CD4-positive, CD25-positive, alpha-beta regulatory T cell (primary cell): ENCODE measurements around the gene RPL28. TPM values are rescaled to one million over a fixed set of nuclear protein-coding genes. Genes with fewer than 3 reads are reported as not detected.
A peak's percentile ranks its signal among the peaks of the same experiment; 100 is the strongest.

ENCODE experiments used
- ATAC-seq, 2 donors: fragments of 150-1000 bp; cut with Tn5 transposase; one replicate each; pipeline ENCODE4 v1.10.0; 2021; ENCODE audit warnings: low read depth in 2 of 2, moderate number of reproducible peaks in 2 of 2, moderate library complexity in 1 of 2
- DNase-seq, 3 donors: peaks; one replicate each; pipeline versions ENCODE4 v3.0.0 to v3.0.0-alpha.2; 2012 to 2022; ENCODE audit warnings: mixed read lengths in 1 of 3
- H3K27ac ChIP-seq: one replicate; pipeline ENCODE4 v1.7.0; 2013; ENCODE audit warnings: mild to moderate bottlenecking, low read length; ENCODE audit not compliant: insufficient read depth, poor library complexity, severe bottlenecking
- H3K27me3 ChIP-seq: one replicate; pipeline ENCODE4 v1.7.0; 2013; ENCODE audit warnings: low read length; ENCODE audit not compliant: control insufficient read depth, insufficient read depth
- H3K36me3 ChIP-seq: one replicate; pipeline ENCODE4 v1.7.0; 2013; ENCODE audit warnings: mild to moderate bottlenecking, low read length, moderate library complexity; ENCODE audit not compliant: control insufficient read depth, insufficient read depth
- H3K4me1 ChIP-seq: 2 replicates; pipeline ENCODE4 v1.7.0; 2013; ENCODE audit warnings: mild to moderate bottlenecking, low read length; ENCODE audit not compliant: insufficient read depth, control insufficient read depth, poor library complexity, severe bottlenecking
- H3K4me3 ChIP-seq: one replicate; pipeline ENCODE4 v1.7.0; 2013; ENCODE audit warnings: low read depth, mild to moderate bottlenecking, low read length, moderate library complexity
- H3K9me3 ChIP-seq, 2 experiments: 1 replicate in 1 of 2; 2 replicates in 1 of 2; pipeline ENCODE4 v1.7.0; 2013; ENCODE audit warnings: low read length in 2 of 2, mild to moderate bottlenecking in 1 of 2, moderate library complexity in 1 of 2; ENCODE audit not compliant: control insufficient read depth in 2 of 2
- H3K27ac Mint-ChIP-seq, 3 donors: one replicate each; pipeline ENCODE4 v1.8.0; 2020 to 2022; ENCODE audit warnings: mild to moderate bottlenecking in 3 of 3, mixed read lengths in 3 of 3, moderate library complexity in 2 of 3
- H3K27me3 Mint-ChIP-seq: one replicate; pipeline ENCODE4 v1.8.0; 2022; ENCODE audit warnings: mild to moderate bottlenecking, mixed read lengths
- H3K36me3 Mint-ChIP-seq: one replicate; pipeline ENCODE4 v1.8.0; 2020; ENCODE audit warnings: mixed read lengths
- H3K4me1 Mint-ChIP-seq, 4 donors: one replicate each; pipeline ENCODE4 v1.8.0; 2020 to 2022; ENCODE audit warnings: mixed read lengths in 4 of 4, mild to moderate bottlenecking in 1 of 4
- H3K4me3 Mint-ChIP-seq, 4 donors: one replicate each; pipeline ENCODE4 v1.8.0; 2020 to 2022; ENCODE audit warnings: mild to moderate bottlenecking in 4 of 4, mixed read lengths in 4 of 4, moderate library complexity in 3 of 4
- H3K9me3 Mint-ChIP-seq, 7 donors: one replicate each; pipeline ENCODE4 v1.8.0; 2020 to 2022; ENCODE audit warnings: mixed read lengths in 7 of 7, mild to moderate bottlenecking in 3 of 7, moderate library complexity in 2 of 7
- polyA plus RNA-seq, 4 donors: library from polyadenylated mRNA; unstranded; fragments of 300-500 nt; fragmentation: Illumina TruSeq; gene quantifications; one replicate each; pipeline ENCODE4 v1.2.3, GENCODE V29; 2021
- total RNA-seq: library from RNA; stranded (reverse); gene quantifications from one replicate; pipeline ENCODE4 v1.2.3, GENCODE V29; 2022

RPL28 gene
- total and polyA plus RNA-seq, 5 donors from 2014 or later: 527 to 2,934 (median 686) TPM

- DNase-seq: no peak
- Histone ChIP-seq H3K27me3 (peaks cover 12% of the 10 kb centered on the region), H3K36me3 (no peaks in the 10 kb centered on the region), H3K4me3 (no peak overlapping the region), H3K4me1 (no peaks in the 10 kb centered on the region), H3K27ac (no peak overlapping the region), H3K9me3 (no peaks in the 10 kb centered on the region)
- Mint-ChIP-seq H3K27ac (peak overlapping the region in 1 of 3 donors; percentile 75), H3K9me3 (peaks cover 0 to 3% (median 0%) of the 10 kb centered on the region in 7 donors), H3K27me3 (peaks cover 31% of the 10 kb centered on the region), H3K36me3 (no peaks in the 10 kb centered on the region), H3K4me1 (peaks cover 0 to 2% (median 0%) of the 10 kb centered on the region in 4 donors), H3K4me3 (no peak overlapping the region)
- no peak for ATAC-seq
These were observed 45.5 kb downstream of the RPL28 start for GRCh38 chr19:55431183-55431582.

DNA sequence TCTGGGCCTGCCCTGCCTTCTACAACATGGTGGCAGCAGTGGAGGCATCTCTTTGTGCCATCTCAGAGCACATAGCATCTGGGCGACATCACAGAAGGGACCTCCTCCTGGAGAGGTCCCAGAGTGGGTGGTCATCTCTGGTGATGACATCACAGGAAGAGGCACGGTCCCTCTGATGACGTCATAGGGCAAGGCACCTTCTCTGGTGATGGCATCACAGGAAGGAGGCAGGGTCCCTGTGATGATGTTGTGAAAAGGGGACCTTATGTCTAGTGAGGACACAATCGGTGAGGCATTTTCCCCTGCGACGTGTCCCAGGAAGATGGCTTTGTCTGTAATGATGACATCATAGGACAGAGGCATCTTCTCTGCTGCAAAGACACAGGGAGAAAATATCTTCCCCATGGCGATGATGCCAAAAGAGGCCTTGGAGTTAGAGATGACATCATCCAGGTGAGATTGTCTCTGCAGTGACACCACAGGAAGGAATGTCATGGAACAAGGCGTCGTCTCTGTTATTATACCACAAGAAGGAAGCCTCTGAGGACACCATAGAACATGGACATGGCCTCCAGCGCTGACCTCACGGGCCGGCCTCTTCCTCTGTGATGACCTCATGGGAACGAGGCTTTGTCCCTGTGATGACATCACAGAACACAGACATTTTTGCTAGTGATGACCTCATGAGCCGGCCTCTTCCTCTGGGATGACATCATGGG, 46.7 kb downstream of the RPL28 start:
- Mint-ChIP-seq H3K4me3 (no peak overlapping the region), H3K27ac (no peak overlapping the region), H3K36me3 (no peaks in the 10 kb centered on the region), H3K9me3 (peaks cover 0 to 4% (median 0%) of the 10 kb centered on the region in 7 donors), H3K4me1 (peaks cover 0 to 2% (median 0%) of the 10 kb centered on the region in 4 donors), H3K27me3 (peaks cover 36% of the 10 kb centered on the region)
- Histone ChIP-seq H3K4me3 (no peak overlapping the region), H3K27me3 (peaks cover 13% of the 10 kb centered on the region), H3K27ac (no peak overlapping the region), H3K36me3 (no peaks in the 10 kb centered on the region), H3K4me1 (no peaks in the 10 kb centered on the region), H3K9me3 (no peaks in the 10 kb centered on the region)
- ATAC-seq (no peak), DNase-seq (no peak)

GRCh38 chr19:55433292-55433691, 47.6 kb downstream of the RPL28 start:
- H3K4me3 Mint-ChIP-seq: no peak overlapping the region
- Histone ChIP-seq H3K4me1 (no peaks in the 10 kb centered on the region), H3K36me3 (no peaks in the 10 kb centered on the region), H3K9me3 (no peaks in the 10 kb centered on the region), H3K4me3 (no peak overlapping the region), H3K27me3 (peaks cover 13% of the 10 kb centered on the region), H3K27ac (no peak overlapping the region)
- H3K27ac Mint-ChIP-seq: no peak overlapping the region
- ATAC-seq (no peak), DNase-seq (no peak)
- H3K4me1 Mint-ChIP-seq: peaks cover 0 to 2% (median 0%) of the 10 kb centered on the region in 4 donors
- H3K27me3 Mint-ChIP-seq: peaks cover 35% of the 10 kb centered on the region
- H3K36me3 Mint-ChIP-seq: no peaks in the 10 kb centered on the region
- H3K9me3 Mint-ChIP-seq: peaks cover 0 to 5% (median 0%) of the 10 kb centered on the region in 7 donors

GRCh38 chr19:55434356-55434919, 48.7 kb downstream of the RPL28 start:
- Histone ChIP-seq H3K27me3 (peaks cover 20% of the 10 kb centered on the region), H3K4me3 (no peak overlapping the region), H3K4me1 (no peaks in the 10 kb centered on the region), H3K9me3 (no peaks in the 10 kb centered on the region), H3K36me3 (no peaks in the 10 kb centered on the region), H3K27ac (no peak overlapping the region)
- peaks cover 0 to 8% (median 0%) of the 10 kb centered on the region in 7 donors for H3K9me3 Mint-ChIP-seq
- no peak overlapping the region for H3K4me3 Mint-ChIP-seq
- peaks cover 36% of the 10 kb centered on the region for H3K27me3 Mint-ChIP-seq
- H3K4me1 Mint-ChIP-seq: peaks cover 0 to 4% (median 1%) of the 10 kb centered on the region in 4 donors
- no peaks in the 10 kb centered on the region for H3K36me3 Mint-ChIP-seq
- DNase-seq (no peak), ATAC-seq (no peak)
- no peak overlapping the region for H3K27ac Mint-ChIP-seq

DNA sequence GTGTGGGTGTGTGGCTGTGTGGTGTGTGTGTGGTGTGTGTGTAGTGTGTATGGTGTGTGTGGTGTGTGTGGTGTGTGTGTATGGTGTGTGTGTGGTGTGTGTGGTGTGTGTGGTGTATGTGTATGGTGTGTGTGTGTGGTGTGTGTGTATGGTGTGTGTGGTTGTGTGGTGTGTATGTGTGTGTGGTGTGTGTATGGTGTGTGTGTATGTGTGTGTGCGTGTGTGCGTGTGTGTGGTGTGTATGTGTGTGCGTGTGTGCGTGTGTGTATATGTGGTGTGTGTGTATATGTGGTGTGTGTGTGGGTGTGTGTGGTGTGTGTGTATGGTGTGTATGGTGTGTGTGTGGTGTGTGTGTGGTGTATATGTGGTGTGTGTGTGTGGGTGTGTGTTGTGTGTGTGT, 49.3 kb downstream of the RPL28 start:
- no peak overlapping the region for H3K27ac Mint-ChIP-seq
- peaks cover 0 to 5% (median 1%) of the 10 kb centered on the region in 4 donors for H3K4me1 Mint-ChIP-seq
- peaks cover 22% of the 10 kb centered on the region for H3K27me3 ChIP-seq
- H3K36me3 Mint-ChIP-seq: no peaks in the 10 kb centered on the region
- peaks cover 0 to 7% (median 0%) of the 10 kb centered on the region in 7 donors for H3K9me3 Mint-ChIP-seq
- H3K36me3 ChIP-seq: no peaks in the 10 kb centered on the region
- H3K4me3 ChIP-seq: no peak overlapping the region
- peaks cover 40% of the 10 kb centered on the region for H3K27me3 Mint-ChIP-seq
- DNase-seq (no peak), ATAC-seq (no peak)
- no peaks in the 10 kb centered on the region for H3K4me1 ChIP-seq
- no peak overlapping the region for H3K4me3 Mint-ChIP-seq
- no peak overlapping the region for H3K27ac ChIP-seq
- no peaks in the 10 kb centered on the region for H3K9me3 ChIP-seq

DNA sequence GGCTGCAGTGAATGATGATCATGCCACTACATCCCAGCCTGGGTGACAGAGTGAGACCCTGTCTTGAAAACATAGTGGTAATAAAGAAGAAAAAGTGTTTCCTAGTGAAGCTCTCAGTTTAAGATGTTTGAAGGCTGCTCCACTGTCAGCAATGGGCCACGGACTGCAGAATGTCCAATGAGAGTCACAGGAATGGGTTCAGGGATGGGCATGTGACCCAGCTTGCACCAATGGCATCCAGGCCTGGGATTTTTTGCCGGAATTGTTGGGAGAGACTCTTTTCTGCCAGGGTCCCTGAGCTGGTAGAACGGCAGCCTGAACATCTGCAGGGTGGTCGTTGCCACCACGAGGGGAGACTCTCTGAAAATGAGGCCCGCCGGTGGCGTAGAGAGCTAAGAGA, 51.1 kb downstream of the RPL28 start:
- DNase-seq (no peak), ATAC-seq (no peak)
- Mint-ChIP-seq H3K9me3 (peaks cover 0 to 10% (median 0%) of the 10 kb centered on the region in 7 donors), H3K27me3 (peaks cover 48% of the 10 kb centered on the region), H3K4me1 (peaks cover 0 to 18% (median 6%) of the 10 kb centered on the region in 4 donors), H3K4me3 (no peak overlapping the region), H3K27ac (no peak overlapping the region), H3K36me3 (no peaks in the 10 kb centered on the region)
- Histone ChIP-seq H3K36me3 (no peaks in the 10 kb centered on the region), H3K27me3 (peaks cover 19% of the 10 kb centered on the region), H3K27ac (no peak overlapping the region), H3K9me3 (no peaks in the 10 kb centered on the region), H3K4me3 (no peak overlapping the region), H3K4me1 (peaks cover 13% of the 10 kb centered on the region)

DNA sequence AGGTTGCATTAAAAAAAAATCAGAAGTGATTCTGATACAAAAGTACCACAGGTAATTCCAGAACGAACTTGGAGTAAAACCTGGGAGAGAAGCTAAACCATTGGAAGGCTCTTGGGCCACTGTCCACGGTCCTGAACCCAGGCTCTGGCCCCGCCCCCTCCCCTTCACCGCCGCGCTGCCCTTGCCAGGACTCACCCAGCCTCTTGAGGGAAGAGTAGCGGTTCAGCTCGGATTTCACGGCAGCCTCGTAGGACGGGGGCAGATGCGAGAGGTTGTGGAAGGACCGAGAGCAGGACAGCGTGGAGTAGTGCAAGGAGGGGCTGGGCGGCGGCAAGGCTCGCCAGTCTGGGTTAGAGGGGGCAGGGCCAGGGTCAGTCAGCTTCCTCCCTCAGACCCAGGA, 51.7 kb downstream of the RPL28 start:
- Mint-ChIP-seq H3K4me1 (peaks cover 0 to 19% (median 5%) of the 10 kb centered on the region in 4 donors), H3K36me3 (no peaks in the 10 kb centered on the region), H3K9me3 (peaks cover 0 to 9% (median 0%) of the 10 kb centered on the region in 7 donors), H3K27ac (no peak overlapping the region), H3K27me3 (peaks cover 44% of the 10 kb centered on the region), H3K4me3 (no peak overlapping the region)
- DNase-seq: no peak
- H3K36me3 ChIP-seq: no peaks in the 10 kb centered on the region
- no peak for ATAC-seq
- H3K9me3 ChIP-seq: no peaks in the 10 kb centered on the region
- no peak overlapping the region for H3K27ac ChIP-seq
- H3K4me1 ChIP-seq: peaks cover 19% of the 10 kb centered on the region
- H3K27me3 ChIP-seq: peaks cover 19% of the 10 kb centered on the region
- H3K4me3 ChIP-seq: no peak overlapping the region
